Eye (tissue), 1 donor: Measurements from ENCODE around the gene DLEC1.

Source experiments
- DNase-seq: peaks from one replicate; pipeline ENCODE4 v3.0.0-alpha.2; 2015

The DLEC1 gene

DNA sequence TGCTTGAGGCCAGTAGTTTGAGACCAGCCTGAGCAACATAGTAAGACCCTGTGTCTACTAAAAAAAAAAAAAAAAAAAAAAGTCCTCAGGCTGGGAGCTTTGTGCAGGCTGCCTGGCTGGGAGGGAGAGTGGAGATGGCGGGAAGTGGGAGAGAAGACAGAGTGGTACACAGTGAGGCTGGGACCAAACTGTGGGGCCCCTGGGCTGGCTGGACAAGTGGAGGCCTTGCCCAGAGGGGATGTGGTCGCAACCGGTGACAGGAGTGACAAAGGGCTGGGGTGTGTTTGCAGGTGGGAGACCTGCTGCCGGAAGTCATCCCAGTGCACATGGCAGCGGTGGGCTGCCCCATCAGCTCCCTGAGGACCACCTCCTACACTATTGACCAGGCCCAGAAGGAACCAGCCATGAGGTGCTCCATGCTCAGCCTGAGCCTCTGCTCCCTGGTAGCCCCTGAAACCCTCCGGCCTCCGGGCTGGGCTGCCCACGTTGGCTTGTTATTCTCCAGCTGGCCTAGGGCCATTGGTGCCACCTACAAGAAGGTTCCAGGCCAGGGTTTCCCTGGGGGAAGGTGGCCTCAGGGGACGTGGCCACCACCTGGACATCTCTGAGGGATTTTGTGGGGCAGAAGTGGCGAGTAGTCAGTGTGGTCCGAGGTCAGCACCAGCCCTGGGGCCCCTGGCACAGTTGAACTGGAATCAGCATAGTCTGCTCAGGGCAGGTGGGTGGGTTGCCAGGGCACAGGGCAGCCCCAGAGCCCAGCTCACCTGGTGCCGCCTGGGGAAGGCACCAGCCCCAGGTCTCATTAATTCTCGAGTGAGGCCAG is 75.3 kb downstream of the DLEC1 start:
- no peak for DNase-seq

DNA sequence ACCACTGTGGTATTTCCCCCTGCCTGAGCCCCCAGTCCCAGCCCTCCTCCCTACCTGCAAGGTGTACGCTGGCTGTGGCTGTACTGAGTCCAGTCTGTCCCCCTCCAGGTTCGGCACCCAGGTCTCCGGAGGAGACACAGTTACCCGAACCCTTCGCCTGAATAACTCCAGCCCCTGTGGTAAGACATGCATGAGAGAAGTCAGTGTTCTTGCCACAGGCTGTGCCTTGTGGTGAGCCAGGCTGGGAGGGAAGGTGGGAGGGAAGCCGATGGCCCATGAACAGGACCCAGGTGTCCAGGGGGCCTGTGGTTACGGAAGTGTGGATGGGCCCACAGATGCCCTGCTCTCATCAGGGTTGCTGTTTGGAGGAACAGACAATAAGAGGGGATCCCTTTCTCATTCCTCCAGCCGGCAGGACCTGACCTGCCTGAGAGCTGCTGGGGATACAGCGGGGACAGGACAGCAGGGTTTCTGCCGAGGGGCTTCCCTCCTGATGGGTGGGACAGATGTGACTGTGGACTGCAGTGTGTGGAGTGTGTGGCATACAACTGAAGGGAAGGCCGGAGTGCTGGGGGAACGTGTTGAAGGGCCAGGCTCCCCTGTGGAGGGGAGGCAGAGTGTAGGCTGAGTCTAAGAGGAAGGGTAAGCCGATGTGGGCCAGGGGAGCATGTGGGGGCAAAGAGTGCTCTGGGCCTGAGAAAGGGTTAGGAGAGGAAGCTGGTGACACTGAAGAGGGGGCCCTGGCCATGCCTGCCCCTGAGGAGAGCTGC is 76.1 kb downstream of the DLEC1 start:
- DNase-seq: no peak

DNA sequence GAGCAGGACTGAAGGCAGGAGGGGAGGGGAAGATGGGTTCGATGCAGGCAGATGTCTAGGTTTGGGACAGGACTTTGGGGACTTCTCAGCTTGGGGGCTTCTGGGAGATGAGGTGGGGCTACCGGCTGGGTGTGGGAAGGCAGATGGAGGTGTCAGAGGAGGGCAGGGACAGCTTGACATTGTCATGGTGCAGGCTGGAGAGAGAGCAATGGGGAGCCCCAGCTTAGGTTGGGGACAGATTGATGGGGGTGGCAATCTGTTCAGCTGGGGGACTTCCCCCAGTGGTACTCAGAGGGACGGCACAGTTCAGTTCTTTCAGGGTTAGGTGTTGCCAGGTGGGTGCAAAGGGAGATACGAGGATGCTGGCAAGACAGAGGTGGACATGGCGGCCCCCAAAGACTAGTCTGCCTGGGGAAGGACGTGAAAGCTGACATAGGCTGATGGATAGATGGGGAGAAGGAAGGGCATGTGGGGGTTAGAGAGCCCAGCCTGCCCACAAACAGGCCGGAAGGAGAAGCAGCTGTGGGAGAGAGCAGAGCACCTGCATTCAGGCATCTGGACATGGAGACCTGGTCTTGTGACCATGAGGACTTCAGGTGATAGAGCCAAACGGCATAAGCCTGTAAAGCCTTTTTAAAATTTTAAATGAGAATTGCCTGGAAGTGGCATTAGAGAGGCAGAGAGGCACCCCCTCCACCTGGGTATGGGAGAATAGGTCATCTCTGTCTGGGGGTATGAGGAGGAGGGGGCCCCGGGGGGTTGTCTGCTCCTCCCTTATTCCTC is 76.8 kb downstream of the DLEC1 start:
- no peak for DNase-seq

DNA sequence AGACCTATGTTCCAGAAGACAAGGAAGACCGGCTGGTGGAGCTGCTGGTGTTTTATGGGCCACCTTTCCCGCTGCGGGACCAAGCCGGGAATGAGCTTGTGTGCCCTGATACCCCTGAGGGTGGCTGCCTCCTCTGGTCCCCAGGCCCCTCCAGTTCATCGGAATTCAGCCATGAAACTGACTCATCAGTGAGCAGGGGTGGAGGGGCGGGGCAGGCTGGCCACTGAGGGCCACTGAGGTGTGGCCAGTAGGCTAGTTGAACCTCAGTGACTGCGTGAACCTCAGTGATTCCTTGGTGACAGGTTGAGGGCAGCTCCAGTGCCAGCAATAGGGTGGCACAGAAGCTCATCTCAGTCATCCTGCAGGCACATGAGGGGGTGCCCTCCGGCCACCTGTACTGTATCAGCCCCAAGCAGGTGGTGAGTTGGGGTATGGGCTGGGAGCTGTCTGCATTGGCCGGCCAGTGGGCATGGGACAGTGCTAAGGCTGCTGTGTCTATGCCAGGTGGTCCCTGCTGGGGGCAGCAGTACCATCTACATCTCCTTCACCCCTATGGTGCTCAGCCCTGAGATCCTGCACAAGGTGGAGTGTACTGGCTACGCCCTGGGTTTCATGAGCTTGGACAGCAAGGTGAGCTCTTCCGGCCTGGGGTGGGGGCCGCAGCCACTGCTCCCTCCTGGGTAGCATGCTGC is 77.6 kb downstream of the DLEC1 start:
- no peak for DNase-seq

DNA sequence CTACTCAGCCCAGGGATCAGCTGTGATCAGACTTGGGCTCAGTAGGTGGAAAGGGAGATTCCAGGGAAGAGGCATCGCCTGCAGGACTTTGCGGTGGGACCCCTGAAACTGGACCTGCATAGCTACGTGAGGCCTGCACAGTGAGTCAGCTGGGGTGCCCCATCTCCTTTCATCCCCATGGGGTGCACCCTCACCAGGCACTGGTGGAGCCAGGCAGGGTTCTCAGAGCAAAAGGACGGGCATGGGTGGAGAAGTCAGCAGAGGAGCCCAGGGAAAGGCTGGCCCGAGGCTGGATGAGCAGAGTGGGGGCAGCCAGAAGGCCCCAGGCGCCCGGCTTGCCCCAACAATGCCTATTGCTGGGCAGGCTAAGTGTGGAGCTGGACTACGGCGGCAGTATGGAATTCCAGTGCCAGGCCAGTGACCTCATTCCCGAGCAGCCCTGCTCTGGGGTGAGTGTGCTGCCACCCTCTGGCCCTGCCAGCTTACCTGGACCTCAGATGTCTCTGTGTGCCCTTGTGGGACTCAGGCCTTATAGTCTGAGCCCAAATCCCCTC is 78.2 kb downstream of the DLEC1 start:
- DNase-seq: no peak

DNA sequence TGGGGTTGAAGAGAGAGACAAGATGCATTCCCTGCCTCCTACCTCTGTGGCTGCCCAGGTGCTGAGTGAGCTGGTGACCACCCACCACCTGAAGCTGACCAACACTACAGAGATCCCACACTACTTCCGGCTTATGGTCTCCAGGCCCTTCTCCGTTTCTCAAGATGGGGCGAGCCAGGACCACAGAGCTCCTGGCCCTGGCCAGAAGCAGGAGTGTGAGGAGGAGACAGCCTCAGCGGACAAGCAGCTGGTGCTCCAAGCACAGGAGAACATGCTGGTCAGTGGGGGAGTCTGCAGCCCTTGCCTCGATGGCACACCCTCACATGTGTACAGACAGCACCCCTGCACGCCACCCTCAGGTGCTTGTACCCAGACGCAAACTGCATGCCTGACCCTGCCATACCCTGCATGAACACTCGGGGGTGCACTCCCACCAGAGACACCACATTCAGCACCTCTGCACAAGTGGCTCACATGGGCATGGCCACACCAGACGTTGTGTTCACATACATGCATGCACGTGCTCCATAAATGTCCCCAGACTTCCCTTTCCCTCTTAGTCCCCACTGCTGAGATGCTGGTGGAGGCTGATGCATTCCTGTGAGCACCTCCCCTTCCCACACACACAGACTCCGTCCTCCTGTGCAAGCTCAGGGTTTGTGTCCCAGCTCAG is 78.9 kb downstream of the DLEC1 start:
- DNase-seq: peak; percentile 56

DNA sequence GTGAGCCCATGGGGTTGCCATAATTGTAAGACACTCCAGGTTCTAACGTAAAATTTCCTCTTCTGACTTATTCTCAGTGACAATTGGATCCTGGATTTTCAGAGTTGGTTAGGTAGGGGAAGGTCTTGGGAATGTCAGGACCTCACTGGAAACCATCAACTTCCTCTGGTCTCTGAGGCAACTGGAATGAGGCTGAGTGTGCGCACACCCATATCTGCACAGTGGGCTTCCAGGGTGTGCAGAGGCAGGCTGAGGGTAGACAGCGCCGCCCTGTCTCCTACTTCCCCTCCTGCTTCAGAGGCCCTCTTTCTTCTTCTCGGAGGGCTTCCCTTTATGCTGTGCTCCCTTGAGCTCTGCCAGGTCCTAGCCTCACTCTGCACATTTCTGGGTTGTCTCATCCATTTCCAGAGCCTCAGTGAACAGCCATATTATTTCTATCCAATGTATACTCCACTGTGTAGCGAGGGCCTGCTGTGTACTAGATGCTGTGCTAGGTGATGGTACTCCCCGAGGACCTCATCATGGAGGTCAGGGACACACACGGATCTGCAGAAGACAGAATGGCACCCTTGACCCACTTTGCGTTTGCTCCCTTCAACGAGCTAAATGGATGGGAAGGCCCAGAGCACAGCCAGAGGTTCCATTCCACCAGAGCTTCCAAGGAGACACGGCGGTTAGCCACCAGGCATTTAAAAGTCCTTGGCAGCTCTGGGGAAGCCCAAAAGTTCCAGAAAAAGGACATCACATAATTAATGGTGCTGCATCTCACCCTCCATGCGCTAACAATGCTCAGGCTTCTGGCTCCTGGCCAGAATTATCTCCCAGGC is 79.6 kb downstream of the DLEC1 start:
- DNase-seq: no peak

DNA sequence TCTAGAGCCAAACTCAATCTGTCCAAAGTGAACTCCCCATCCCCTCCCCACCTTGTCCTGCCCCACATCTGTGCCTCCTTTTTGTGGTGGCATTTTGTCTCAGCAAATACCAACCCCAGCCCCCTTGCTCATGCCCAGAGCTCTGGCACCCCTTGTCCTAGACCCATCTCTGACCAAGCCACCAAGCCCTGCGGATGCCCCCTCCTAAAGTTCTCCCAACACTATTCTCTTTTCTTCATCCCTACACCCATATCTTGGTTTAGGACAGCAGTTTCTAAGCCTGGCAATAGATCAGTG is 80.2 kb downstream of the DLEC1 start:
- no peak for DNase-seq

DNA sequence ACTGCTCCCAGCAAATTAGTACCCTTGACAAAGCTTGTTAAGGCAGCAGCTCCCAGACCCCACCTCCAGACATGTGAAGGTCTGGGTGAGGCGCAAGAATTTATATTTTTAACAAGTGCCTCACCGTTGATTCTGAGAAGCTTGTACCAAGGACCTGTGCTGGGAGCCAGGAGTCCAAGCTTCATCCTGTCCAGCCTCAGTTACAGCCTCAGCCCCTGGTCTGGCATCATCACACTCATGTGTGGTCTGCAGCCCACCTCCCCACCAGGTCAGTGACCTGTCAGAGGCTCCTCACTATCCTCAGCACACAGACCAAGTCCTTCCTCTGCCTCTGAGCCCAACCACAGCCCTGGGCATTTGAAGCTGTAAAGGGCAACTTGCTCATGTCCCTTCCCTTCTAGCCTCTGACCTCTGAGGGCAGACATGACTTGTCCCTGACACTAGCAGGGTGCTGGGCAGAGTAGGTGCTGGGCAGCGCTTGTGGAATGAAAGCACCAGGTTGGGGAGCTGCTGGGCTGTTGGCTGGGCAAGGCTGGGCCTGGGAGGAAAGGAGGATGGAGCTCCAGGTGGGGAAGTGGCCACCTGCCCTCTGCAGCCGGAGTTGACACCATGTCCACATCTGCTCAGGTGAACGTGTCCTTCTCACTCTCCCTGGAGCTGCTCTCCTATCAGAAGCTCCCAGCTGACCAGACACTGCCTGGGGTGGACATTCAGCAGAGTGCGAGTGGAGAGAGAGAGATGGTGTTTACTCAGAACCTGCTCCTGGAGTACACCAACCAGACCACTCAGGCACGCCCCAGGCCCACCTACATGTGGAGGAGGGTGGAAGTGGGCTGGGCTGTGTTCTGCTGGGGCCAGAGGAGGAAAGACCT is 81.0 kb downstream of the DLEC1 start:
- no peak for DNase-seq

DNA sequence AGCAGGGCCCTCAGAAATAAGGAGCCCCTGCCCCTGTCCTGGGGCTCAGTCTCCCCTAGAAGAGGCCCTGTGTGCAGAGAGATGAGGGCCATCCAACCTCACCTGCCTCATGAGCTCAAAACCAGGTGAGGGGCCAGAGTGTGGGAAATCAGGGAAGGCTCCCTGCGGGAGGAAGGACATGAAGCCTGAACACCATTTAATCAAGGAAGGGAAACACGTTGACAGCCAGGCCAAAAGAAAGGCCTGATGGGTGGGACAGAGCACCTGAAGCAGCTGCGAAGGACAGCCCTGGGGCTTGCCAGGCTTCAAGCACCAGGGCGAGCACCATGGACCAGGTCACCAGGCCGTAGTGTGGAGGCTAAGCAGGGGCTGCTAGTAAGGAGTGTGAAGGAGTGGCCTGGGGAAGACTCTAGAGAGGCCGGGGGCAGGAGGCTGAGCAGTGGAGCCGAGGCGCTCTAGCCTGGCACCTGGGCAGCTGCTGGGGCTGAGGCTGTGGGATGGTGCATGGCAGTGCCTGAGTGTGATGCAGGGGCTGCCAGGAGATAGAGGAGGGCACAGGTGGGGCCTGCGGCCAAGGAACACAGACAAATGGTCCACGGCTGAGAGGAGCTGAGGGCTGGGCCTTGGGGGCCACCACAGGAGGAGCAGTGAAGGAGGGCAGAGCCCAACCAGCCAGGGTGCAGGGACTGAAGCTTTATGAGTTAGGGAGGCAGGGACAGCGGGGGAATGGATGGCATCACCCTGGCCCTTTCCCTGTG is 81.9 kb downstream of the DLEC1 start:
- no peak for DNase-seq

DNA sequence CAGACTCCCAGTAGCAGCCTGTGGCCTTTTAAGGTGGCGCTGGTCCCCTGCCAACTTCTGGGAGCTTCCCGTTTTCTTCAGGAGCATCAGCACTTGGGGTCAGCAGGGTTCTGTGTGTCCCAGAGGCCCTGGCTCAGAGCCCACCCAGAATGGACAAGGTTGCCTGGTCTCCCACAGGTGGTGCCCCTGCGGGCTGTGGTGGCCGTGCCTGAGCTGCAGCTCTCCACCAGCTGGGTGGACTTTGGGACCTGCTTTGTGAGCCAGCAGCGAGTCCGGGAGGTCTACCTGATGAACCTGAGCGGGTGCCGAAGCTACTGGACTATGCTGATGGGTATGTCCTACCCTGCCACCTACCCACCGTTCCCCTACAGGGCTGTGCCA is 82.4 kb downstream of the DLEC1 start:
- DNase-seq: no peak

DNA sequence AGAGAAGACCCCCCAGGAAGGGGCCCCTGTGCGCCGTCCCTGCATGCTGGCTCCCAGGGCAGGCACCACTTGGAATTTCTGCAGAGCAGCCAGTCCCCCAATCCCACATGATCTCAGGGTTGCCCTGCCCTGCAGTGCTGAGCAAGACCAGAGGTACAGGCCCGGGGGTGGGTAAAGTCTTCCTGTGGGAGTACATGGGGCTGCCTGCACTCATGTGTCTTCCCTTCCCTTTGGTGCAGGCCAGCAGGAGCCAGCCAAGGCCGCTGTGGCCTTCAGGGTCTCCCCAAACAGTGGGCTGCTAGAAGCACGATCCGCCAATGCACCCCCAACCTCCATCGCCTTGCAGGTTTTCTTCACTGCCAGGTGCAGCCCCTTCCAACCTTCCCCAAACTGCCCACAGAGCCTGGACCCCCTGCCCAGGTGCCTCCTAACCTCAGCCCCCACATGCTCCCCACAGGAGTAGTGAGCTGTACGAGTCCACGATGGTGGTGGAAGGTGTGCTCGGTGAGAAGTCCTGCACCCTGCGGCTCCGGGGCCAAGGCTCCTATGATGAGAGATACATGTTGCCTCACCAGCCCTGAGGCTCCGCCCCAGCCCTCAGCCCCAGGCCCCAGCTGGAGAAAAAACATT is 82.9 kb downstream of the DLEC1 start:
- no peak for DNase-seq

DNA sequence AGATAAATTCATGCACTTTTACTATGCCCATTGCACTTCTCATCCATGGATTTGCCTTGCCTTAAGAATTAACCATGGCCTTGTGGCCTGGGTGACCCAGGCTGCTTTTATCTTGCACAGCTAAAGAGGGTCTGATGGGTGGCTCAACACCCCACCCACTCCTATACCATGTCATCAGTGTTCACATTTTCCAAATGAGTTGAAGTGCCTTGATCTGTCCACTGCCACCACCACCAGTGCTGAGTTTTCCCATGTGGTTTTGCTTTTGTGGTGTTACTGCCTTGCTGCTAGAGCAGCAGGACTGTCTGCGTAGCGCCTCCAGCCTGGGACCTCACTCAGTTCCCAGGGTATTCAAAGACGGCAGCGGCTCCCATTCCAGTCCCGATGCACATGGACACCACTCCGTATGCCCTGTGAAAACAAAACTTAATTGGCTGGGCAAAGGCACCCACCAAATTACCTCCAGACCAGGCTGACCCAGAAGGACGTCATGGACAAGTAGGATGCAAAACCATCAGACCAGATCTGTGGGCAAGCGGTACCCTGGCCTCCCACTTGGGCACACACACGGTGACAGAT is 83.8 kb downstream of the DLEC1 start:
- no peak for DNase-seq

DNA sequence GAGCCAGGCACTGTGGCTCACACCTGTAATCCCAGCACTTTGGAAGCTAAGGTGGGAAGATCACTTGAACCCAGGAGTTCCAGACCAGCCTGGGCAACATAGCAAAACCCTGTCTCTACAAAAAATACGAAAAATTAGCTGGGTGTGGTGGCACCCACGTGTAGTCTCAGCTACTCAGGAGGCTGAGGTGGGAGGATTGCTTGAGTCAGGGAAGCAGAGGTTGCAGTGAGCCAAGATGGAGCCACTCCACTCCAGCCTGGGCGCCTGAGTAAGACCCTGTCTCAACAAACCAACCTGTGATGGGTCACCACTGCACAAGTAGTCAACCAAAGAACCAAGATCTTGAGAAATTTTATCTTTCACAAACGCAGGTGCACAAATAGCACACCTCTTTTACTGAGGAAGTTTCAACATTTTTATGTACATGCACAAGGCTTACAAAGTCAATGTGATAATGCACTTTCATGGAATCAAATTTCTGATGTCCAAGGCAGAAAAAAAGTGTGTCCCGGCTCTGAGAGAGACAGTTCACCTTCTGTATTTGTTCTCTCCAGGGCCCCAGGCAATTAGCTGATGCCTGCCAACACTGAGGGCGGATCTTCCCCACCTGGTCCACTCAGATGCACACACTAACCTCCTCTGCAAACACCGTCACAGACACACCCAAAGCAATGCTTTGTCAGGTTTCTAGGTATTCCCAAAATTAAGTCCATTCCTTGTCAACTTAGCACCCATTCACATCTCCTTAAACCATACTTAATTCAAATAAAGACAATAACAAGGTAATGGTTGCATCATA is 85.5 kb downstream of the DLEC1 start:
- DNase-seq: no peak

DNA sequence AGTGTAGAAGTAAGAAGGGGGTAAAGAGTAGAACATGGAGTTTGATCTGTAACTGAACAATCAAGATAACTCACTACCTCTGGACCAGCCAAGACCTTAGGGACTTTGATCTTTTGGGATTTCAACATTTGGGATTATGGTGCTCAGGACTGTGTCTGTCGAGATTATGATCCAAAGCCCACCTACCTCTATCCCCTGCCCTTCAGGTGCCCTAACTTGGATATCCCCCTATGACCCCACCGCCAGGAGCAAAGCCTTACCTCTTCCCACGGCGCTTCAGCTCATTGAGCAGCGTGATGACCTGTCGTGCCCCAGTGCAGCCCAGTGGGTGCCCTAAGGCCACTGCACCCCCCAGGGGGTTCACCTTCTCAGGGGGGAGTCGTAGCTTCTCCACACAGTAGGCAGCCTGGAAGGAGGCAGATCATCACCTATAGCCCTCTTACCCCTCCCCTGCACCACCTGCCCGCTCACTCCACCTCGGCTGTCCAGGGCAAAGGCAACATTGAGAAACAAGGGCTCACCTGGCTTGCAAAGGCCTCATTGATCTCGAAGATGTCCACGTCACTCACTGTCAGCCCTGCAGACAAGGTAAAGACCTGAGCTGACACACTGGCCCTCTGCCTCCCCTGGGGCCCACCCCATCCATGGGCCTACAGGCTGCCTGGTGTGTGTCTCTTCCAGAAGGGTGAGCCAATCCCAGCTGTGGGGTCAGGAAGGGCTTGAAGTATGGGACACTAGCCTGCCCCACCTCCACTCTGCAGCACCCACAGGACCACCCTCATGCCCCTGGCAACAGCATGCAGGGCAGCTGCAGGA is 86.5 kb downstream of the DLEC1 start:
- DNase-seq: no peak

DNA sequence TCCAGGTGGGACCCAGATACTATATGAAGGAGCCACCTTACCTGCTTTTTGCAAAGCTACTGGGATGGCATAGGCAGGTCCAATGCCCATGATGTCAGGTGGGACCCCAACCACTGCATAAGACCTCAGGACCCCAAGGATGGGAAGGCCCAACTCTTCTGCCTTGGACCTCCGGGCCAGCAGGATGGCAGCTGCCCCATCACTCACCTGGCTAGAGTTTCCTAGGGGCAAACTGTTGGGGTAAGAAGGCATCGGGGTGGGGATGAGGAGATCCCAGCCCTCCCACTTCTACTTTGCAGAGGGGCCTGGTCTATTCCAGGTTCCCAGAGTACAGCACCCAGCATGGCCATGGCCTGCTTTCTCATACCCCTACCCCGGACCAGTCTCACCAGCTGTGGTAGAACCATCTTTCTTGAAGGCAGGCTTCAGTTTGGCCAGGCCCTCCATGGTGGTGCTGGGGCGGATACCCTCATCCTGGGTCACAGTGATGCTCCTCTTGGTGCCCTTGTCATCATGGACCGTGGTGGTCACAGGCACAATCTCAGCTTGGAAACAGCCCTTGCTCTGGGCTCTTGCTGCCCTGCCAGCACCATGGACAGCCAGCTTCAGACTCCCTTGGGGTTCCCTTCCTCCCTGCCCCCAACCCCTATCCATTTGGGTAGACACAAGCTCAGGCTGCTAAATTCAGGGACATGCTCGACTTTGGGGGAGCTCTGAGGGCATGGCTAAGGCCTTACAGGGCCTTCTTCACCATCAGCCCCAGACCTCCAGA is 87.3 kb downstream of the DLEC1 start:
- DNase-seq: no peak
